ENCODE data around the gene ACTG1. TPM values are rescaled to one million over a fixed set of nuclear protein-coding genes. Genes with fewer than 3 reads are reported as not detected.

ACTG1 gene
- total and polyA plus RNA-seq, 9 of the 15 experiments (the other 6 are each of a cell fraction or from before 2014, with no cell fraction given), result 224 to 1,775 (median 568) TPM

DNA sequence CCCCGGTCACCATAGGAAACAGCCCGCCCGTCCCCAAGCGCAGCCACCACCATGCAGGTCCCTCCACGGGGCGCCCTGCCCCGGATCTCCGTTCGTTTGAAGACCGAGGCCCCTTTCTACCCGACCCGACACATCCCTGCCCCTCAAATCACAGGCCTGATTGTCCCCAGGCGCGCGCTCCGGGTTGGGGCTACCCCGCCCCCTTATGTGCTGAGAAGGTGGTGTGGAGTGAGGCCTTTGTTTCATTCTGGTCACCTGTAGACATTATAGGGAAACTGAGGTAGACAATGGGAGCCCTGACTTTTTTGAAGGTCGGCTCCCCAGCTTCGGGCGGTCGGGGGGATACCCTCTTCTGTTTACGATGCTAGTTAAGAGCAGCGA lies 763 bp upstream of the ACTG1 start (continued):
- TF ChIP-seq, protein P1, sequence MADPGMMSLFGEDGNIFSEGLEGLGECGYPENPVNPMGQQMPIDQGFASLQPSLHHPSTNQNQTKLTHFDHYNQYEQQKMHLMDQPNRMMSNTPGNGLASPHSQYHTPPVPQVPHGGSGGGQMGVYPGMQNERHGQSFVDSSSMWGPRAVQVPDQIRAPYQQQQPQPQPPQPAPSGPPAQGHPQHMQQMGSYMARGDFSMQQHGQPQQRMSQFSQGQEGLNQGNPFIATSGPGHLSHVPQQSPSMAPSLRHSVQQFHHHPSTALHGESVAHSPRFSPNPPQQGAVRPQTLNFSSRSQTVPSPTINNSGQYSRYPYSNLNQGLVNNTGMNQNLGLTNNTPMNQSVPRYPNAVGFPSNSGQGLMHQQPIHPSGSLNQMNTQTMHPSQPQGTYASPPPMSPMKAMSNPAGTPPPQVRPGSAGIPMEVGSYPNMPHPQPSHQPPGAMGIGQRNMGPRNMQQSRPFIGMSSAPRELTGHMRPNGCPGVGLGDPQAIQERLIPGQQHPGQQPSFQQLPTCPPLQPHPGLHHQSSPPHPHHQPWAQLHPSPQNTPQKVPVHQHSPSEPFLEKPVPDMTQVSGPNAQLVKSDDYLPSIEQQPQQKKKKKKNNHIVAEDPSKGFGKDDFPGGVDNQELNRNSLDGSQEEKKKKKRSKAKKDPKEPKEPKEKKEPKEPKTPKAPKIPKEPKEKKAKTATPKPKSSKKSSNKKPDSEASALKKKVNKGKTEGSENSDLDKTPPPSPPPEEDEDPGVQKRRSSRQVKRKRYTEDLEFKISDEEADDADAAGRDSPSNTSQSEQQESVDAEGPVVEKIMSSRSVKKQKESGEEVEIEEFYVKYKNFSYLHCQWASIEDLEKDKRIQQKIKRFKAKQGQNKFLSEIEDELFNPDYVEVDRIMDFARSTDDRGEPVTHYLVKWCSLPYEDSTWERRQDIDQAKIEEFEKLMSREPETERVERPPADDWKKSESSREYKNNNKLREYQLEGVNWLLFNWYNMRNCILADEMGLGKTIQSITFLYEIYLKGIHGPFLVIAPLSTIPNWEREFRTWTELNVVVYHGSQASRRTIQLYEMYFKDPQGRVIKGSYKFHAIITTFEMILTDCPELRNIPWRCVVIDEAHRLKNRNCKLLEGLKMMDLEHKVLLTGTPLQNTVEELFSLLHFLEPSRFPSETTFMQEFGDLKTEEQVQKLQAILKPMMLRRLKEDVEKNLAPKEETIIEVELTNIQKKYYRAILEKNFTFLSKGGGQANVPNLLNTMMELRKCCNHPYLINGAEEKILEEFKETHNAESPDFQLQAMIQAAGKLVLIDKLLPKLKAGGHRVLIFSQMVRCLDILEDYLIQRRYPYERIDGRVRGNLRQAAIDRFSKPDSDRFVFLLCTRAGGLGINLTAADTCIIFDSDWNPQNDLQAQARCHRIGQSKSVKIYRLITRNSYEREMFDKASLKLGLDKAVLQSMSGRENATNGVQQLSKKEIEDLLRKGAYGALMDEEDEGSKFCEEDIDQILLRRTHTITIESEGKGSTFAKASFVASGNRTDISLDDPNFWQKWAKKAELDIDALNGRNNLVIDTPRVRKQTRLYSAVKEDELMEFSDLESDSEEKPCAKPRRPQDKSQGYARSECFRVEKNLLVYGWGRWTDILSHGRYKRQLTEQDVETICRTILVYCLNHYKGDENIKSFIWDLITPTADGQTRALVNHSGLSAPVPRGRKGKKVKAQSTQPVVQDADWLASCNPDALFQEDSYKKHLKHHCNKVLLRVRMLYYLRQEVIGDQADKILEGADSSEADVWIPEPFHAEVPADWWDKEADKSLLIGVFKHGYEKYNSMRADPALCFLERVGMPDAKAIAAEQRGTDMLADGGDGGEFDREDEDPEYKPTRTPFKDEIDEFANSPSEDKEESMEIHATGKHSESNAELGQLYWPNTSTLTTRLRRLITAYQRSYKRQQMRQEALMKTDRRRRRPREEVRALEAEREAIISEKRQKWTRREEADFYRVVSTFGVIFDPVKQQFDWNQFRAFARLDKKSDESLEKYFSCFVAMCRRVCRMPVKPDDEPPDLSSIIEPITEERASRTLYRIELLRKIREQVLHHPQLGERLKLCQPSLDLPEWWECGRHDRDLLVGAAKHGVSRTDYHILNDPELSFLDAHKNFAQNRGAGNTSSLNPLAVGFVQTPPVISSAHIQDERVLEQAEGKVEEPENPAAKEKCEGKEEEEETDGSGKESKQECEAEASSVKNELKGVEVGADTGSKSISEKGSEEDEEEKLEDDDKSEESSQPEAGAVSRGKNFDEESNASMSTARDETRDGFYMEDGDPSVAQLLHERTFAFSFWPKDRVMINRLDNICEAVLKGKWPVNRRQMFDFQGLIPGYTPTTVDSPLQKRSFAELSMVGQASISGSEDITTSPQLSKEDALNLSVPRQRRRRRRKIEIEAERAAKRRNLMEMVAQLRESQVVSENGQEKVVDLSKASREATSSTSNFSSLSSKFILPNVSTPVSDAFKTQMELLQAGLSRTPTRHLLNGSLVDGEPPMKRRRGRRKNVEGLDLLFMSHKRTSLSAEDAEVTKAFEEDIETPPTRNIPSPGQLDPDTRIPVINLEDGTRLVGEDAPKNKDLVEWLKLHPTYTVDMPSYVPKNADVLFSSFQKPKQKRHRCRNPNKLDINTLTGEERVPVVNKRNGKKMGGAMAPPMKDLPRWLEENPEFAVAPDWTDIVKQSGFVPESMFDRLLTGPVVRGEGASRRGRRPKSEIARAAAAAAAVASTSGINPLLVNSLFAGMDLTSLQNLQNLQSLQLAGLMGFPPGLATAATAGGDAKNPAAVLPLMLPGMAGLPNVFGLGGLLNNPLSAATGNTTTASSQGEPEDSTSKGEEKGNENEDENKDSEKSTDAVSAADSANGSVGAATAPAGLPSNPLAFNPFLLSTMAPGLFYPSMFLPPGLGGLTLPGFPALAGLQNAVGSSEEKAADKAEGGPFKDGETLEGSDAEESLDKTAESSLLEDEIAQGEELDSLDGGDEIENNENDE (IDR thresholded peaks at IDR 0.05; ENCODE audit: low read depth, low read length), result no peak
- TF ChIP-seq NR4A1 (CRISPR knock-in tag; IDR thresholded peaks at IDR 0.05), result no peak
- no peak for TF ChIP-seq NR4A1 (tag; IDR thresholded peaks at IDR 0.05)
- peak; percentile 10; the same call in 1 of the 2 replicates for TF ChIP-seq SUPT5H (IDR thresholded peaks at IDR 0.05)
- TF ChIP-seq SRSF3 (IDR thresholded peaks at IDR 0.05; ENCODE audit: insufficient read depth, low read length), result 0 out of 2 replicates have a peak, but pooled peaks have one; percentile 77
- no peak for TF ChIP-seq NFXL1 (CRISPR knock-in tag; IDR thresholded peaks at IDR 0.05)
- no peak for TF ChIP-seq SREBF1 (IDR thresholded peaks at IDR 0.05; ENCODE audit: borderline replicate concordance, low read depth, low read length)
- TF ChIP-seq, protein P2, sequence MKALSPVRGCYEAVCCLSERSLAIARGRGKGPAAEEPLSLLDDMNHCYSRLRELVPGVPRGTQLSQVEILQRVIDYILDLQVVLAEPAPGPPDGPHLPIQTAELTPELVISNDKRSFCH (CRISPR knock-in tag; IDR thresholded peaks at IDR 0.05), result no peak
- TF ChIP-seq, protein P2 (tag; IDR thresholded peaks at IDR 0.05), result no peak
- TF ChIP-seq, protein P3, sequence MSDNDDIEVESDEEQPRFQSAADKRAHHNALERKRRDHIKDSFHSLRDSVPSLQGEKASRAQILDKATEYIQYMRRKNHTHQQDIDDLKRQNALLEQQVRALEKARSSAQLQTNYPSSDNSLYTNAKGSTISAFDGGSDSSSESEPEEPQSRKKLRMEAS (CRISPR knock-in tag; IDR thresholded peaks at IDR 0.05), result 0 out of 2 replicates have a peak, but pooled peaks have one; percentile 17
- peak; percentile 63; the same call in 1 of the 2 replicates for TF ChIP-seq L3MBTL2 (IDR thresholded peaks at IDR 0.05)
- TF ChIP-seq, protein P4, sequence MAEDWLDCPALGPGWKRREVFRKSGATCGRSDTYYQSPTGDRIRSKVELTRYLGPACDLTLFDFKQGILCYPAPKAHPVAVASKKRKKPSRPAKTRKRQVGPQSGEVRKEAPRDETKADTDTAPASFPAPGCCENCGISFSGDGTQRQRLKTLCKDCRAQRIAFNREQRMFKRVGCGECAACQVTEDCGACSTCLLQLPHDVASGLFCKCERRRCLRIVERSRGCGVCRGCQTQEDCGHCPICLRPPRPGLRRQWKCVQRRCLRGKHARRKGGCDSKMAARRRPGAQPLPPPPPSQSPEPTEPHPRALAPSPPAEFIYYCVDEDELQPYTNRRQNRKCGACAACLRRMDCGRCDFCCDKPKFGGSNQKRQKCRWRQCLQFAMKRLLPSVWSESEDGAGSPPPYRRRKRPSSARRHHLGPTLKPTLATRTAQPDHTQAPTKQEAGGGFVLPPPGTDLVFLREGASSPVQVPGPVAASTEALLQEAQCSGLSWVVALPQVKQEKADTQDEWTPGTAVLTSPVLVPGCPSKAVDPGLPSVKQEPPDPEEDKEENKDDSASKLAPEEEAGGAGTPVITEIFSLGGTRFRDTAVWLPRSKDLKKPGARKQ (CRISPR knock-in tag; IDR thresholded peaks at IDR 0.05), result no peak
- TF ChIP-seq, protein P5, sequence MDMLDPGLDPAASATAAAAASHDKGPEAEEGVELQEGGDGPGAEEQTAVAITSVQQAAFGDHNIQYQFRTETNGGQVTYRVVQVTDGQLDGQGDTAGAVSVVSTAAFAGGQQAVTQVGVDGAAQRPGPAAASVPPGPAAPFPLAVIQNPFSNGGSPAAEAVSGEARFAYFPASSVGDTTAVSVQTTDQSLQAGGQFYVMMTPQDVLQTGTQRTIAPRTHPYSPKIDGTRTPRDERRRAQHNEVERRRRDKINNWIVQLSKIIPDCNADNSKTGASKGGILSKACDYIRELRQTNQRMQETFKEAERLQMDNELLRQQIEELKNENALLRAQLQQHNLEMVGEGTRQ (CRISPR knock-in tag; IDR thresholded peaks at IDR 0.05), result no peak

All from K562 (cell line).